Endothelial cell of umbilical vein (primary cell): Measurements from ENCODE around the gene TMLHE. TPM values are rescaled to one million over a fixed set of nuclear protein-coding genes. Genes with fewer than 3 reads are reported as not detected.
"Not testable (repeated sequence)": the region's sequence is repeated elsewhere in the genome, so short reads cannot be mapped to it uniquely, and the experiment has no call there.

Experiments
- BruUV-seq: library from RNA; stranded (reverse); fragments of 400-500 nt; replicated peaks from 2 replicates; lab custom pipeline; 2021; lab: Mats Ljungman, UMichigan
- CTCF ChIA-PET: fragments of 300-600, 350-600 bp; sonication (Branson Sonifier 250); formaldehyde crosslinking; loops from one replicate; lab custom pipeline; 2021; ENCODE audit warnings: antibody characterized with exemption, inconsistent platforms; lab: Charles Lee
- POLR2A ChIA-PET: fragments of 300-600, 350-600 bp; sonication (Branson Sonifier 250); formaldehyde crosslinking; loops from one replicate; lab custom pipeline; 2021; ENCODE audit warnings: antibody characterized with exemption, inconsistent platforms; lab: Charles Lee
- DNase-seq: peaks from one replicate; pipeline ENCODE4 v3.0.0-alpha.2; 2011; ENCODE audit warnings: low read depth, low spot score
- FAIRE-seq: peaks from 2 replicates; lab custom pipeline; 2011; peaks lifted over from hg19 to GRCh38; lab: Jason Lieb, UNC
- H2AFZ ChIP-seq: 2 replicates; pipeline ENCODE4 v1.6.0; 2012; ENCODE audit warnings: low read depth, low read length, control low read depth, inconsistent platforms
- H3K27ac ChIP-seq: 2 replicates; pipeline ENCODE4 v1.5.1; 2011; ENCODE audit warnings: low read depth, mild to moderate bottlenecking, control low read depth, low read length, moderate library complexity; ENCODE audit not compliant: insufficient read depth
- H3K27me3 ChIP-seq, 2 experiments: 2 replicates each; pipeline versions ENCODE4 v1.6.0 to v1.6.1; 2011; ENCODE audit warnings: low read length in 2 of 2, mixed read lengths in 1 of 2; ENCODE audit not compliant: control insufficient read depth in 2 of 2, insufficient read depth in 2 of 2
- H3K36me3 ChIP-seq, 2 experiments: 2 replicates in 1 of 2; 3 replicates in 1 of 2; pipeline ENCODE4 v1.5.1; 2011; ENCODE audit warnings: low read length in 2 of 2, mild to moderate bottlenecking in 1 of 2, moderate library complexity in 1 of 2; ENCODE audit not compliant: control insufficient read depth in 2 of 2, insufficient read depth in 2 of 2; ENCODE audit errors: extremely low read depth in 1 of 2
- H3K4me1 ChIP-seq: 3 replicates; pipeline ENCODE4 v1.5.1; 2011; ENCODE audit warnings: mild to moderate bottlenecking, low read length; ENCODE audit not compliant: control insufficient read depth, insufficient read depth; ENCODE audit errors: extremely low read depth
- H3K4me2 ChIP-seq: 2 replicates; pipeline ENCODE4 v1.6.1; 2011; ENCODE audit warnings: low read length, control low read depth, mixed read lengths; ENCODE audit not compliant: insufficient read depth
- H3K4me3 ChIP-seq, 3 experiments: fragments of 200-600 bp in 1 of 3; sonication (generic), shearing (Covaris generic) in 1 of 3; replicated peaks in 1 of 3; 2 replicates each; pipeline ENCODE4 v1.5.1; 2011 to 2016; ENCODE audit warnings: control low read depth in 3 of 3, low read length in 3 of 3, mild to moderate bottlenecking in 2 of 3, inconsistent platforms in 1 of 3, low read depth in 1 of 3, moderate library complexity in 1 of 3; ENCODE audit not compliant: insufficient read depth in 1 of 3
- H3K79me2 ChIP-seq: 2 replicates; pipeline ENCODE4 v1.6.0; 2012; ENCODE audit warnings: low read length, inconsistent platforms; ENCODE audit not compliant: control insufficient read depth, insufficient read depth
- H3K9ac ChIP-seq: replicated peaks from 2 replicates; pipeline ENCODE3; 2011; ENCODE audit warnings: low read length, control low read depth; ENCODE audit not compliant: insufficient read depth; ENCODE audit errors: extremely low read depth
- H3K9me1 ChIP-seq: replicated peaks from 3 replicates; pipeline ENCODE4 v1.6.0; 2011; ENCODE audit warnings: mild to moderate bottlenecking, low read length; ENCODE audit not compliant: control insufficient read depth, insufficient read depth; ENCODE audit errors: extremely low read depth
- H3K9me3 ChIP-seq: replicated peaks from 2 replicates; pipeline ENCODE4 v1.5.1; 2012; ENCODE audit warnings: low read length, inconsistent platforms; ENCODE audit not compliant: control insufficient read depth, insufficient read depth
- H4K20me1 ChIP-seq: replicated peaks from 2 replicates; pipeline ENCODE3; 2011; ENCODE audit warnings: mild to moderate bottlenecking, low read length; ENCODE audit not compliant: control insufficient read depth, insufficient read depth; ENCODE audit errors: extremely low read depth
- CTCF ChIP-seq, 2 donors: IDR thresholded peaks; 1 replicate in 1 of 2; 2 replicates in 1 of 2; pipeline ENCODE4 v1.5.1; 2011; ENCODE audit warnings: low read length in 2 of 2, mild to moderate bottlenecking in 2 of 2, moderate library complexity in 2 of 2, control low read depth in 1 of 2, inconsistent platforms in 1 of 2, low read depth in 1 of 2; ENCODE audit not compliant: insufficient read depth in 1 of 2; ENCODE audit errors: extremely low read depth in 1 of 2
- EZH2 ChIP-seq: IDR thresholded peaks from 2 replicates; pipeline ENCODE4 v1.6.1; 2012; ENCODE audit warnings: borderline replicate concordance, low read depth, mild to moderate bottlenecking, moderate library complexity, low read length, inconsistent platforms; ENCODE audit not compliant: severe bottlenecking
- GATA2 ChIP-seq: IDR thresholded peaks from 2 replicates; pipeline ENCODE4 v1.7.0; 2011; ENCODE audit warnings: low read depth, mild to moderate bottlenecking, moderate library complexity, mixed read lengths, low read length; ENCODE audit not compliant: insufficient read length, insufficient read depth
- JUN ChIP-seq: IDR thresholded peaks from 2 replicates; pipeline ENCODE4 v1.6.1; 2011; ENCODE audit warnings: borderline replicate concordance, low read depth; ENCODE audit not compliant: insufficient read length, insufficient read depth
- MYC ChIP-seq: IDR thresholded peaks from one replicate; pipeline ENCODE4 v1.6.1; 2011; ENCODE audit warnings: mild to moderate bottlenecking, low read depth, low read length
- POLR2AphosphoS5 ChIP-seq: IDR thresholded peaks from 2 replicates; pipeline ENCODE4 v1.6.1; 2012; ENCODE audit warnings: low read depth, mild to moderate bottlenecking, control low read depth, low read length, moderate library complexity; ENCODE audit not compliant: insufficient read depth
- dilution Hi-C: fragments of 300-500 bp; cut with MboI; formaldehyde crosslinking; loops from one replicate; pipeline ENCODE4 v1.15.0; 2019; ENCODE audit warnings: low sequenced_read_pairs; ENCODE audit not compliant: extremely low pct_ligation_motif_present
- intact Hi-C: fragments of 100-400 bp; cut with micrococcal nuclease; formaldehyde crosslinking; loops from one replicate; pipeline ENCODE4 v1.10.0; 2022
- polyA plus RNA-seq, 4 experiments: library from polyadenylated mRNA; depleted of rRNA in 3 of 4; stranded (reverse) in 3 of 4; unstranded in 1 of 4; fragments of >200 nt; gene quantifications; 2 replicates each; pipeline versions ENCODE4 v1.2.1 to v1.2.3, GENCODE V29; 2011 to 2012; ENCODE audit warnings: missing spikeins in 1 of 4
- total RNA-seq: library from RNA; stranded (reverse); gene quantifications from 2 replicates; pipeline ENCODE4 v1.2.3, GENCODE V29; 2021
- TF ChIP-seq, protein P1 (sequence below): IDR thresholded peaks from 2 replicates; pipeline ENCODE4 v1.6.1; 2011; ENCODE audit not compliant: insufficient read depth, insufficient read length

TMLHE gene
- total and polyA plus RNA-seq, 2 donors (not counting 3 experiments of a cell fraction or from before 2014, with no cell fraction given) = 6.3 to 12.1 TPM

- Histone ChIP-seq H3K9me3 (no peaks in the 10 kb centered on the region), H3K27ac (no peak overlapping the region), H3K9ac (no peak overlapping the region), H3K9me1 (no peaks in the 10 kb centered on the region), H3K4me2 (no peak overlapping the region), H3K36me3 (no peaks in the 10 kb centered on the region), H2AFZ (no peak overlapping the region), H3K4me3 (no peak overlapping the region), H3K79me2 (no peaks in the 10 kb centered on the region), H4K20me1 (no peaks in the 10 kb centered on the region), H3K27me3 (no peaks in the 10 kb centered on the region), H3K4me1 (no peaks in the 10 kb centered on the region)
- ChIA-PET POLR2A (no interaction called here), CTCF (no interaction called here)
- intact Hi-C loops = no loop called here
- dilution Hi-C loops = no loop called here
- FAIRE-seq (no peak), DNase-seq (no peak)
- no peak for TF ChIP-seq GATA2
- no peak for TF ChIP-seq EZH2
- no peak for TF ChIP-seq MYC
- no TSS peak for BruUV-seq
These were observed 98.5 kb downstream of the TMLHE start for GRCh38 chrX:155514225-155514624.

- H3K4me2 ChIP-seq = no peak overlapping the region
- H3K36me3 ChIP-seq = no peaks in the 10 kb centered on the region
- no TSS peak for BruUV-seq
- H2AFZ ChIP-seq = no peak overlapping the region
- no peaks in the 10 kb centered on the region for H4K20me1 ChIP-seq
- H3K79me2 ChIP-seq = no peaks in the 10 kb centered on the region
- POLR2A ChIA-PET = no interaction called here
- no peaks in the 10 kb centered on the region for H3K4me1 ChIP-seq
- H3K27me3 ChIP-seq = no peaks in the 10 kb centered on the region
- no peaks in the 10 kb centered on the region for H3K9me1 ChIP-seq
- CTCF ChIA-PET = no interaction called here
- no peaks in the 10 kb centered on the region for H3K9me3 ChIP-seq
- H3K27ac ChIP-seq = no peak overlapping the region
- intact Hi-C loops (no loop called here), dilution Hi-C loops (no loop called here)
- TF ChIP-seq MYC (no peak), JUN (no peak), EZH2 (no peak), CTCF (IDR thresholded peaks at IDR 0.05; ENCODE audit: extremely low read depth in 1 of 2, insufficient read depth in 1 of 2, low read depth in 1 of 2, low read length in 2 of 2) (no peak), POLR2AphosphoS5 (no peak), GATA2 (no peak)
- TF ChIP-seq, protein P1, sequence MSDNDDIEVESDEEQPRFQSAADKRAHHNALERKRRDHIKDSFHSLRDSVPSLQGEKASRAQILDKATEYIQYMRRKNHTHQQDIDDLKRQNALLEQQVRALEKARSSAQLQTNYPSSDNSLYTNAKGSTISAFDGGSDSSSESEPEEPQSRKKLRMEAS = no peak
- no peak for FAIRE-seq
- DNase-seq = no peak
- no peak overlapping the region for H3K4me3 ChIP-seq
- no peak overlapping the region for H3K9ac ChIP-seq
These were observed 107.5 kb downstream of the TMLHE start for GRCh38 chrX:155505296-155505695.

DNA sequence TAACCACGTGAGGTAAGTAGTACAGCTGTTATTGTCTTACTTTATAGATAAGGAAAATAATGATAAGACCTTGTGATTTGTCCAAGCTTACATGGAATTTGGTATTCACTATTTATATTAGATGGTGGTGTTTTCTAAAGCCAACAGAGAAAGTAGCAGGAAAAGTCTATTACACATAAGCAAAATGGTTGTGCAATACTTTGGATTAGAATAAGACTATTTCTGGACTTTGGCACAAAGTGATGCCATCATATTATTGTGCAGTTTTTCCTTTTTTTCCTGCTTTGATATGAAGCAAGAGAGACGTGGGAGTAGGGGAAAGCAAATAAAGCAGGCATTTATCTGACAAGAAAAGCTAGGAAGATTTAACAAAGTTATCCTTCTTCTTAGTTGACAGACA lies 117.6 kb downstream of the TMLHE start:
- DNase-seq, H3K27ac ChIP-seq, H3K9ac ChIP-seq, H3K4me3 ChIP-seq, FAIRE-seq, dilution Hi-C loops, H3K4me2 ChIP-seq, H3K27me3 ChIP-seq, H3K9me3 ChIP-seq, H3K4me1 ChIP-seq, BruUV-seq, CTCF ChIA-PET, H2AFZ ChIP-seq, H3K79me2 ChIP-seq, H3K9me1 ChIP-seq, H3K36me3 ChIP-seq, POLR2A ChIA-PET, H4K20me1 ChIP-seq, intact Hi-C loops: not testable (repeated sequence)
